A549 (cell line): Measurements from ENCODE around the gene SETD2. TPM values are rescaled to one million over a fixed set of nuclear protein-coding genes. Genes with fewer than 3 reads are reported as not detected.

Experiments used
- ATAC-seq, 2 experiments: fragments of 200-7000 bp in 1 of 2; fragments of >200 bp in 1 of 2; cut with Nextera tagmentation in 1 of 2; cut with Tn5 transposase in 1 of 2; 3 replicates each; pipeline versions ENCODE4 v1.8.0 to v1.9.1; 2018 to 2020; ENCODE audit warnings: mild to moderate bottlenecking in 1 of 2, moderate library complexity in 1 of 2
- CTCF ChIA-PET: fragments of 300-600 bp; sonication (Branson Sonifier 250); formaldehyde crosslinking; extraction: SDS; loops from one replicate; lab custom pipeline; 2021; ENCODE audit warnings: antibody characterized with exemption, inconsistent platforms; lab: Yijun Ruan, JAX
- POLR2A ChIA-PET: fragments of 350-600 bp; formaldehyde crosslinking; extraction: SDS; loops from one replicate; lab custom pipeline; 2021; ENCODE audit warnings: antibody characterized with exemption, inconsistent platforms; lab: Yijun Ruan, JAX
- DNase-seq, 2 experiments: peaks; one replicate each; pipeline versions ENCODE4 v3.0.0 to v3.0.0-alpha.2; 2011 to 2016; ENCODE audit warnings: low read depth in 1 of 2, low spot score in 1 of 2
- FAIRE-seq: peaks from 2 replicates; lab custom pipeline; 2011; peaks lifted over from hg19 to GRCh38; lab: Jason Lieb, UNC
- H3K27ac ChIP-seq, 2 experiments: fragments of >200 bp; sonication (Bioruptor Twin); formaldehyde crosslinking; 3 replicates each; pipeline ENCODE4 v1.5.1; 2016 to 2017
- H3K4me1 ChIP-seq: fragments of >200 bp; sonication (Bioruptor Twin); formaldehyde crosslinking; 3 replicates; pipeline ENCODE4 v1.6.1; 2016
- H3K4me2 ChIP-seq: fragments of >200 bp; sonication (Bioruptor Twin); formaldehyde crosslinking; 3 replicates; pipeline ENCODE4 v1.6.1; 2016
- H3K4me3 ChIP-seq: fragments of >200 bp; sonication (Bioruptor Twin); formaldehyde crosslinking; 3 replicates; pipeline ENCODE4 v1.5.1; 2016
- H3K9me3 ChIP-seq: fragments of >200 bp; sonication (Bioruptor Twin); formaldehyde crosslinking; 3 replicates; pipeline ENCODE4 v1.6.1; 2016
- BCL3 ChIP-seq: fragments of >200 bp; sonication (Bioruptor Twin); formaldehyde crosslinking; IDR thresholded peaks from 3 replicates; pipeline ENCODE4 v1.6.1; 2016
- BHLHE40 ChIP-seq: IDR thresholded peaks from 2 replicates; pipeline ENCODE4 v1.6.1; 2012; ENCODE audit warnings: low read depth, low read length, inconsistent platforms
- CBX8 ChIP-seq: fragments of 200-600 bp; sonication (generic); IDR thresholded peaks from 2 replicates; pipeline ENCODE4 v1.6.1; 2016
- CEBPB ChIP-seq, 2 experiments: fragments of >200 bp in 1 of 2; sonication (Bioruptor Twin) in 1 of 2; formaldehyde crosslinking in 1 of 2; IDR thresholded peaks; 2 replicates each; pipeline ENCODE4 v1.6.1; 2012 to 2016
- CHD2 ChIP-seq: fragments of 150-350 bp; IDR thresholded peaks from 2 replicates; pipeline ENCODE4 v1.6.1; 2014; ENCODE audit warnings: low read length; ENCODE audit not compliant: partially characterized antibody
- CTCF ChIP-seq: fragments of >200 bp; sonication (Bioruptor Twin); formaldehyde crosslinking; IDR thresholded peaks from 3 replicates; pipeline ENCODE4 v1.5.1; 2016
- E2F6 ChIP-seq: IDR thresholded peaks from 2 replicates; pipeline ENCODE4 v1.6.1; 2012; ENCODE audit warnings: low read depth, borderline replicate concordance
- ESRRA ChIP-seq: fragments of 150-350 bp; IDR thresholded peaks from 2 replicates; pipeline ENCODE4 v1.6.1; 2014; ENCODE audit warnings: mild to moderate bottlenecking, low read length, borderline replicate concordance
- FOSB ChIP-seq: fragments of 250-450 bp; sonication (Bioruptor Pico); IDR thresholded peaks from 2 replicates; pipeline ENCODE4 v1.5.0; 2020; ENCODE audit warnings: mild to moderate bottlenecking, moderate library complexity
- FOSL2 ChIP-seq, 2 experiments: fragments of 450-650 bp in 1 of 2; fragments of >200 bp in 1 of 2; sonication (Bioruptor Twin) in 1 of 2; formaldehyde crosslinking; IDR thresholded peaks; 2 replicates each; pipeline versions ENCODE4 v1.5.0 to v1.6.1; 2016 to 2020; ENCODE audit warnings: mild to moderate bottlenecking in 1 of 2, moderate library complexity in 1 of 2
- HES2 ChIP-seq: fragments of >200 bp; sonication (Bioruptor Twin); formaldehyde crosslinking; IDR thresholded peaks from 2 replicates; pipeline ENCODE4 v1.6.1; 2016
- HMGXB4 ChIP-seq: fragments of 250-450 bp; sonication (Bioruptor Pico); IDR thresholded peaks from 2 replicates; pipeline ENCODE4 v1.5.0; 2021; ENCODE audit warnings: mild to moderate bottlenecking, moderate library complexity, borderline replicate concordance
- HOXB13 ChIP-seq: fragments of 250-450 bp; sonication (Bioruptor Pico); IDR thresholded peaks from 2 replicates; pipeline ENCODE4 v1.5.0; 2020; ENCODE audit warnings: low read depth, mild to moderate bottlenecking, moderate library complexity
- HOXB5 ChIP-seq: fragments of 250-450 bp; sonication (Bioruptor Pico); IDR thresholded peaks from 2 replicates; pipeline ENCODE4 v1.5.0; 2020; ENCODE audit warnings: mild to moderate bottlenecking, moderate library complexity
- JUNB ChIP-seq: fragments of >200 bp; sonication (Bioruptor Twin); formaldehyde crosslinking; IDR thresholded peaks from 2 replicates; pipeline ENCODE4 v1.6.1; 2016
- KDM5A ChIP-seq: fragments of 200-600 bp; sonication (generic); IDR thresholded peaks from 2 replicates; pipeline ENCODE4 v1.6.1; 2016; ENCODE audit warnings: antibody characterized with exemption, mild to moderate bottlenecking
- MAFK ChIP-seq: fragments of 450-650 bp; IDR thresholded peaks from 2 replicates; pipeline ENCODE4 v1.6.1; 2014; ENCODE audit not compliant: partially characterized antibody
- MYC ChIP-seq: IDR thresholded peaks from 2 replicates; pipeline ENCODE4 v1.6.1; 2012; ENCODE audit warnings: mild to moderate bottlenecking, inconsistent platforms, low read length, improper control_type of control experiment, borderline replicate concordance
- NFE2L2 ChIP-seq: fragments of 150-350 bp; conservative IDR thresholded peaks from 2 replicates; pipeline ENCODE4 v1.6.1; 2014; ENCODE audit warnings: low read length
- NR3C1 ChIP-seq: fragments of >200 bp; sonication (Bioruptor Twin); formaldehyde crosslinking; IDR thresholded peaks from 3 replicates; pipeline ENCODE4 v1.6.1; 2017
- POLR2A ChIP-seq: IDR thresholded peaks from 2 replicates; pipeline ENCODE4 v1.6.1; 2012; ENCODE audit warnings: mild to moderate bottlenecking, low read length
- POLR2AphosphoS2 ChIP-seq: conservative IDR thresholded peaks from 2 replicates; pipeline ENCODE4 v1.6.1; 2012; ENCODE audit warnings: low read length, improper control_type of control experiment, inconsistent platforms
- RAD21 ChIP-seq, 2 experiments: fragments of >200 bp in 1 of 2; sonication (Bioruptor Twin) in 1 of 2; formaldehyde crosslinking in 1 of 2; IDR thresholded peaks in 1 of 2; conservative IDR thresholded peaks in 1 of 2; 2 replicates in 1 of 2; 3 replicates in 1 of 2; pipeline ENCODE4 v1.6.1; 2012 to 2018; ENCODE audit warnings: inconsistent platforms in 1 of 2
- RARB ChIP-seq: fragments of 250-450 bp; sonication (Bioruptor Pico); IDR thresholded peaks from 2 replicates; pipeline ENCODE4 v1.8.0; 2021; ENCODE audit warnings: mild to moderate bottlenecking, moderate library complexity
- REST ChIP-seq: fragments of 200-600 bp; sonication (generic); IDR thresholded peaks from 2 replicates; pipeline ENCODE4 v1.6.1; 2016; ENCODE audit warnings: antibody characterized with exemption, mild to moderate bottlenecking, moderate library complexity
- RFX5 ChIP-seq: fragments of 450-650 bp; IDR thresholded peaks from 2 replicates; pipeline ENCODE4 v1.7.1; 2014; ENCODE audit warnings: antibody characterized with exemption, mild to moderate bottlenecking, moderate library complexity
- USF2 ChIP-seq: fragments of 450-650 bp; IDR thresholded peaks from 2 replicates; pipeline ENCODE4 v1.6.1; 2014; ENCODE audit warnings: antibody characterized with exemption
- ZNF302 ChIP-seq: fragments of 250-450 bp; sonication (Bioruptor Pico); IDR thresholded peaks from 2 replicates; pipeline ENCODE4 v1.9.0; 2021; ENCODE audit warnings: inconsistent platforms, mild to moderate bottlenecking, moderate library complexity
- WGBS: methylation state at CpG from one replicate; pipeline ENCODE4 v1.1.6; 2017; ENCODE audit errors: missing lambda C conversion rate; 5-methylcytosine and 5-hydroxymethylcytosine counted together
- polyA plus RNA-seq, 4 experiments: library from polyadenylated mRNA; depleted of rRNA in 3 of 4; stranded (reverse); fragments of >200 nt; fragmentation: RNase III in 1 of 4; extraction: RNeasy Plus Mini Kit Qiagen cat#74134 plus additional on column Dnase treatment in 1 of 4; gene quantifications; 2 replicates in 3 of 4; 3 replicates in 1 of 4; pipeline ENCODE4 v1.2.3, GENCODE V29; 2011 to 2017

Gene SETD2
- polyA plus RNA-seq, 2 of the 4 experiments (the other 2 are of a cell fraction) = 16.8 to 26.1 TPM

- H3K4me3 ChIP-seq = no peak overlapping the region
- H3K4me2 ChIP-seq = no peak overlapping the region
- CTCF ChIA-PET = interaction anchor here (1.4 kb wide), 1 partner anchor 8 kb away, joined by 3 read pairs; no protein-coding TSS in a partner anchor
- H3K4me1 ChIP-seq = peaks cover 38% of the 10 kb centered on the region
- ATAC-seq = no peak
- no peak for FAIRE-seq
- TF ChIP-seq POLR2A (no peak), JUNB (no peak), CTCF (no peak), ZNF302 (CRISPR knock-in tag) (no peak), USF2 (no peak), FOSB (CRISPR knock-in tag) (no peak), REST (no peak), FOSL2 (IDR thresholded peaks at IDR 0.05) (no peak), FOSL2 (CRISPR knock-in tag; IDR thresholded peaks at IDR 0.05) (no peak), HOXB5 (CRISPR knock-in tag) (no peak), MYC (no peak), NR3C1 (no peak), HMGXB4 (no peak), POLR2AphosphoS2 (no peak), ESRRA (no peak), MAFK (no peak)
- TF ChIP-seq, all 56 proteins: peak for 0
- POLR2A ChIA-PET = interaction anchor here (1.6 kb wide), 1 partner anchor 19 kb away, joined by 6 read pairs; the partner anchor contains the start of gene SETD2
- H3K9me3 ChIP-seq = no peaks in the 10 kb centered on the region
- DNase-seq = no peak
- H3K27ac ChIP-seq = no peak overlapping the region
- 96% methylated on average over 1 of the region's 1 CpG for WGBS
Measured at GRCh38 chr3:47145272-47145671, 18.6 kb downstream of the SETD2 start.

- POLR2A ChIA-PET = no interaction called here
- no peak for FAIRE-seq
Measured at GRCh38 chr3:47143068-47143467, 20.8 kb downstream of the SETD2 start.

More at GRCh38 chr3:47143068-47143467, 20.8 kb downstream of the SETD2 start:
- no peaks in the 10 kb centered on the region for H3K9me3 ChIP-seq
- H3K4me1 ChIP-seq = peaks cover 37% of the 10 kb centered on the region
- DNase-seq = no peak
- H3K27ac ChIP-seq = no peak overlapping the region
- CTCF ChIA-PET = interaction anchor here (0.7 to 1.5 kb wide), 3 partner anchors 11 to 20 kb away, joined by 3 to 4 read pairs (median 3); partner anchors contain the start of gene SETD2
- TF ChIP-seq NR3C1 = no peak
- TF ChIP-seq BCL3 = no peak
- no peak for TF ChIP-seq NFE2L2
- TF ChIP-seq CHD2 = no peak
- no peak for TF ChIP-seq ZNF302 (CRISPR knock-in tag)
- no peak for TF ChIP-seq HES2
- TF ChIP-seq KDM5A = no peak
- no peak for TF ChIP-seq ESRRA
- TF ChIP-seq POLR2A = no peak
- TF ChIP-seq E2F6 = no peak
- no peak for TF ChIP-seq CBX8
- no peak for TF ChIP-seq HOXB13 (CRISPR knock-in tag)
- TF ChIP-seq RFX5 = no peak
- no peak for TF ChIP-seq FOSL2 (IDR thresholded peaks at IDR 0.05)
- no peak for TF ChIP-seq FOSL2 (CRISPR knock-in tag; IDR thresholded peaks at IDR 0.05)
- no peak for TF ChIP-seq RAD21 (conservative IDR thresholded peaks at IDR 0.05 in 1 of 2, IDR thresholded peaks at IDR 0.05 in 1 of 2)
- TF ChIP-seq JUNB = no peak
- TF ChIP-seq CEBPB (IDR thresholded peaks at IDR 0.05) = no peak
- no peak for TF ChIP-seq BHLHE40
- TF ChIP-seq MAFK = no peak
- TF ChIP-seq RARB (CRISPR knock-in tag) = no peak
- TF ChIP-seq, all 56 proteins: peak for 0
- no peak for ATAC-seq
- 76% methylated on average over 5 of the region's 5 CpGs for WGBS
- no peak overlapping the region for H3K4me3 ChIP-seq
- no peak overlapping the region for H3K4me2 ChIP-seq
